Prostate gland (tissue), 2 donors: ENCODE measurements around the gene PDPN. TPM values are rescaled to one million over a fixed set of nuclear protein-coding genes. Genes with fewer than 3 reads are reported as not detected.
A peak's percentile ranks its signal among the peaks of the same experiment; 100 is the strongest.

ENCODE experiments used
- DNase-seq: peaks from one replicate; pipeline ENCODE4 v3.0.0-alpha.2; 2019; ENCODE audit warnings: low spot score
- H3K27ac ChIP-seq, 2 donors: fragments of 200-600 bp; sonication (generic); 2 replicates each; pipeline ENCODE4 v1.5.1; 2017 to 2019
- H3K27me3 ChIP-seq: fragments of 200-600 bp; sonication (generic); replicated peaks from 2 replicates; pipeline ENCODE4 v1.5.1; 2019; ENCODE audit not compliant: insufficient read depth
- H3K36me3 ChIP-seq, 2 donors: fragments of 200-600 bp; sonication (generic); 1 replicate in 1 of 2; 2 replicates in 1 of 2; pipeline versions ENCODE4 v1.5.1 to v1.8.1; 2017 to 2019
- H3K4me1 ChIP-seq: fragments of 200-600 bp; sonication (generic); replicated peaks from 2 replicates; pipeline ENCODE4 v1.5.1; 2019
- H3K4me3 ChIP-seq, 2 donors: fragments of 200-600 bp; sonication (generic); 2 replicates each; pipeline ENCODE4 v1.5.1; 2017 to 2019
- H3K9me3 ChIP-seq: fragments of 200-600 bp; sonication (generic); 2 replicates; pipeline ENCODE4 v1.5.1; 2017
- CTCF ChIP-seq, 4 experiments: fragments of 200-600 bp in 2 of 4; fragments of 450-650 bp in 2 of 4; sonication (generic) in 2 of 4; IDR thresholded peaks; 1 replicate in 3 of 4; 2 replicates in 1 of 4; pipeline ENCODE4 v1.5.1; 2016 to 2019; ENCODE audit warnings: antibody characterized with exemption in 4 of 4, mild to moderate bottlenecking in 2 of 4, moderate library complexity in 2 of 4
- POLR2A ChIP-seq: fragments of 450-650 bp; IDR thresholded peaks from one replicate; pipeline ENCODE4 v1.6.1; 2016; ENCODE audit warnings: antibody characterized with exemption, mild to moderate bottlenecking
- POLR2AphosphoS5 ChIP-seq: sonication (generic); formaldehyde crosslinking; IDR thresholded peaks from one replicate; pipeline ENCODE4 v1.6.1; 2017; ENCODE audit warnings: antibody characterized with exemption
- WGBS: methylation state at CpG from one replicate; pipeline ENCODE4 v1.1.5; 2018; 5-methylcytosine and 5-hydroxymethylcytosine counted together
- intact Hi-C: fragments of 100-400 bp; cut with DNase I; formaldehyde crosslinking; loops from one replicate; pipeline ENCODE4 v1.14.2; 2022
- total RNA-seq, 2 donors: library from RNA; depleted of rRNA; stranded (reverse); fragments of >200 nt; gene quantifications; one replicate each; pipeline ENCODE4 v1.1.0, GENCODE V29; 2016

The PDPN gene
- total RNA-seq, 2 donors from 2014 or later = 11.4 to 19.5 TPM

- intact Hi-C loops = no loop called here
- WGBS = 96% methylated on average over 1 of the region's 1 CpG
- TF ChIP-seq POLR2A (no peak), CTCF (IDR thresholded peaks at IDR 0.05) (no peak), POLR2AphosphoS5 (no peak)
- no peak overlapping the region for H3K4me3 ChIP-seq
- H3K4me1 ChIP-seq = no peaks in the 10 kb centered on the region
- H3K36me3 ChIP-seq = no peaks in the 10 kb centered on the region
- DNase-seq = no peak
- H3K9me3 ChIP-seq = no peaks in the 10 kb centered on the region
- no peak overlapping the region for H3K27ac ChIP-seq
- H3K27me3 ChIP-seq = no peaks in the 10 kb centered on the region
Measured at GRCh38 chr1:13652238-13652637, 68.6 kb downstream of the PDPN start.

- no peaks in the 10 kb centered on the region for H3K4me1 ChIP-seq
- no peaks in the 10 kb centered on the region for H3K36me3 ChIP-seq
- no peaks in the 10 kb centered on the region for H3K9me3 ChIP-seq
- H3K27me3 ChIP-seq = no peaks in the 10 kb centered on the region
- peak overlapping the region in 1 of 2 donors; percentile 3 for H3K27ac ChIP-seq
- intact Hi-C loops = loop anchor here (5.0 kb wide), 1 partner anchor 39 kb away; no protein-coding TSS in a partner anchor
- 69% methylated on average over 5 of the region's 5 CpGs for WGBS
- DNase-seq = no peak
- no peak for TF ChIP-seq POLR2A
- TF ChIP-seq POLR2AphosphoS5 = no peak
- no peak overlapping the region for H3K4me3 ChIP-seq
Measured at GRCh38 chr1:13661539-13661938, 77.9 kb downstream of the PDPN start.

GRCh38 chr1:13662493-13662892 is 78.9 kb downstream of the PDPN start:
- no peaks in the 10 kb centered on the region for H3K9me3 ChIP-seq
- intact Hi-C loops = loop anchor here (5.0 kb wide), 1 partner anchor 40 kb away; no protein-coding TSS in a partner anchor
- H3K4me3 ChIP-seq = no peak overlapping the region
- DNase-seq = peak; percentile 16
- 23% methylated on average over 4 of the region's 4 CpGs for WGBS
- no peaks in the 10 kb centered on the region for H3K27me3 ChIP-seq
- H3K36me3 ChIP-seq = no peaks in the 10 kb centered on the region
- no peak for TF ChIP-seq POLR2A
- TF ChIP-seq POLR2AphosphoS5 = peak; percentile 42
- no peak for TF ChIP-seq CTCF (IDR thresholded peaks at IDR 0.05)
- H3K27ac ChIP-seq = no peak overlapping the region
- no peaks in the 10 kb centered on the region for H3K4me1 ChIP-seq

GRCh38 chr1:13663969-13664368 is 80.3 kb downstream of the PDPN start:
- no peak for DNase-seq
- intact Hi-C loops = loop anchor here (2.0 to 5.0 kb wide), 2 partner anchors 42 to 295 kb away; no protein-coding TSS in a partner anchor
- no peak overlapping the region for H3K27ac ChIP-seq
- H3K36me3 ChIP-seq = no peaks in the 10 kb centered on the region
- no peaks in the 10 kb centered on the region for H3K27me3 ChIP-seq
- WGBS = 77% methylated on average over 4 of the region's 4 CpGs
- H3K9me3 ChIP-seq = no peaks in the 10 kb centered on the region
- TF ChIP-seq CTCF (IDR thresholded peaks at IDR 0.05) (no peak), POLR2A (no peak), POLR2AphosphoS5 (no peak)
- no peaks in the 10 kb centered on the region for H3K4me1 ChIP-seq
- H3K4me3 ChIP-seq = no peak overlapping the region

- no peak overlapping the region for H3K27ac ChIP-seq
- TF ChIP-seq POLR2A (no peak), CTCF (IDR thresholded peaks at IDR 0.05) (no peak), POLR2AphosphoS5 (no peak)
- intact Hi-C loops = loop anchor here (2.0 to 5.0 kb wide), 2 partner anchors 42 to 294 kb away; no protein-coding TSS in a partner anchor
- no peaks in the 10 kb centered on the region for H3K27me3 ChIP-seq
- DNase-seq = peak; percentile 24
- no peaks in the 10 kb centered on the region for H3K36me3 ChIP-seq
- WGBS = 63% methylated on average over 1 of the region's 1 CpG
- H3K4me1 ChIP-seq = no peaks in the 10 kb centered on the region
- no peak overlapping the region for H3K4me3 ChIP-seq
- no peaks in the 10 kb centered on the region for H3K9me3 ChIP-seq
Measured at GRCh38 chr1:13664451-13664850, 80.8 kb downstream of the PDPN start.
